ENCODE measurements around the gene KATNAL2. TPM values are rescaled to one million over a fixed set of nuclear protein-coding genes. Genes with fewer than 3 reads are reported as not detected.
A peak's percentile ranks its signal among the peaks of the same experiment; 100 is the strongest.

KATNAL2 gene
- total and polyA plus RNA-seq, 10 of the 15 experiments (the other 5 are each of a cell fraction or from before 2014, with no cell fraction given) = 0.20 to 2.4 (median 1.7) TPM

DNA sequence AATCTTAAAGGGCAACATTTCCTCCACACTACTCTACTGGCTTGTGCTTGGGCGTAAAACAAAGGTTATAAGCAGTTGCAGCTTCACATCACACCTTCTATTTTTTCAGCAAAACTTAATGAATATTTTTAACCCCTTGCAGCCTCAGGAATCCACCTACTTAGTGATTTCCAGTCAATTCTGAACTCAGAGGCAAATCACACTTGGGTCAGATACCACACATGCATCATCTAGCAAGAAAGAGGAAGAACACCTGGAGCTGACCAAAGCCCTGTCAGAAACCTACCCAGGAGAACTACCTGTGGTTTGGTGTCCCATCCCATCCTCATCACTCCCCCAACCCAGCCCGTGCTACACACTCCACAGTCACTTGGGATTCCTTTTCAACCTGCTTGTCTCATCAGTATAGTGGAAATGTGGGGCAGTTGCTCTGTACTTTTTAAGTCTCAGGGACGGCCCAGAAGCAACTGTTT is 25.6 kb upstream of the KATNAL2 start (continued):
- TF ChIP-seq GABPA (IDR thresholded peaks at IDR 0.05; ENCODE audit: low read depth) (no peak), HDAC6 (IDR thresholded peaks at IDR 0.05; ENCODE audit: unreplicated experiment) (no peak), MYC (IDR thresholded peaks at IDR 0.05; ENCODE audit: insufficient read depth, insufficient read length, insufficient replicate concordance, low read length, severe bottlenecking) (no peak), KLF5 (IDR thresholded peaks at IDR 0.05; ENCODE audit: partially characterized antibody) (no peak), BRCA1 (IDR thresholded peaks at IDR 0.05; ENCODE audit: low read depth, low read length) (no peak), POLR2AphosphoS5 (IDR thresholded peaks at IDR 0.05; ENCODE audit: low read length) (no peak), SKIL (IDR thresholded peaks at IDR 0.05; ENCODE audit: low read depth, poor library complexity, severe bottlenecking) (peak; percentile 88), ZNF384 (IDR thresholded peaks at IDR 0.05; ENCODE audit: borderline replicate concordance, low read depth, low read length) (peak; percentile 88), FOXK2 (IDR thresholded peaks at IDR 0.05) (no peak), CBX3 (IDR thresholded peaks at IDR 0.05; ENCODE audit: borderline replicate concordance, low read depth) (no peak), MLLT1 (IDR thresholded peaks at IDR 0.05) (peak; percentile 96), CHD2 (IDR thresholded peaks at IDR 0.05; ENCODE audit: borderline replicate concordance, low read depth, low read length) (peak; percentile 72; the same call in 1 of the 2 replicates), E4F1 (IDR thresholded peaks at IDR 0.05; ENCODE audit: borderline replicate concordance, partially characterized antibody) (no peak)
- TF ChIP-seq, protein P1, sequence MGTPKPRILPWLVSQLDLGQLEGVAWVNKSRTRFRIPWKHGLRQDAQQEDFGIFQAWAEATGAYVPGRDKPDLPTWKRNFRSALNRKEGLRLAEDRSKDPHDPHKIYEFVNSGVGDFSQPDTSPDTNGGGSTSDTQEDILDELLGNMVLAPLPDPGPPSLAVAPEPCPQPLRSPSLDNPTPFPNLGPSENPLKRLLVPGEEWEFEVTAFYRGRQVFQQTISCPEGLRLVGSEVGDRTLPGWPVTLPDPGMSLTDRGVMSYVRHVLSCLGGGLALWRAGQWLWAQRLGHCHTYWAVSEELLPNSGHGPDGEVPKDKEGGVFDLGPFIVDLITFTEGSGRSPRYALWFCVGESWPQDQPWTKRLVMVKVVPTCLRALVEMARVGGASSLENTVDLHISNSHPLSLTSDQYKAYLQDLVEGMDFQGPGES (IDR thresholded peaks at IDR 0.05) = no peak
- TF ChIP-seq, protein P2, sequence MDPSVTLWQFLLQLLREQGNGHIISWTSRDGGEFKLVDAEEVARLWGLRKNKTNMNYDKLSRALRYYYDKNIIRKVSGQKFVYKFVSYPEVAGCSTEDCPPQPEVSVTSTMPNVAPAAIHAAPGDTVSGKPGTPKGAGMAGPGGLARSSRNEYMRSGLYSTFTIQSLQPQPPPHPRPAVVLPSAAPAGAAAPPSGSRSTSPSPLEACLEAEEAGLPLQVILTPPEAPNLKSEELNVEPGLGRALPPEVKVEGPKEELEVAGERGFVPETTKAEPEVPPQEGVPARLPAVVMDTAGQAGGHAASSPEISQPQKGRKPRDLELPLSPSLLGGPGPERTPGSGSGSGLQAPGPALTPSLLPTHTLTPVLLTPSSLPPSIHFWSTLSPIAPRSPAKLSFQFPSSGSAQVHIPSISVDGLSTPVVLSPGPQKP (IDR thresholded peaks at IDR 0.05; ENCODE audit: low read depth, low read length) = no peak
- TF ChIP-seq, protein P3, sequence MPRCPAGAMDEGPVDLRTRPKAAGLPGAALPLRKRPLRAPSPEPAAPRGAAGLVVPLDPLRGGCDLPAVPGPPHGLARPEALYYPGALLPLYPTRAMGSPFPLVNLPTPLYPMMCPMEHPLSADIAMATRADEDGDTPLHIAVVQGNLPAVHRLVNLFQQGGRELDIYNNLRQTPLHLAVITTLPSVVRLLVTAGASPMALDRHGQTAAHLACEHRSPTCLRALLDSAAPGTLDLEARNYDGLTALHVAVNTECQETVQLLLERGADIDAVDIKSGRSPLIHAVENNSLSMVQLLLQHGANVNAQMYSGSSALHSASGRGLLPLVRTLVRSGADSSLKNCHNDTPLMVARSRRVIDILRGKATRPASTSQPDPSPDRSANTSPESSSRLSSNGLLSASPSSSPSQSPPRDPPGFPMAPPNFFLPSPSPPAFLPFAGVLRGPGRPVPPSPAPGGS (IDR thresholded peaks at IDR 0.05; ENCODE audit: borderline replicate concordance, insufficient read depth, low read depth, low read length, poor library complexity, severe bottlenecking) = no peak
